Lower leg skin (tissue), 3 donors: ENCODE results near the gene GADD45G.

Source experiments
- POLR2A ChIP-seq, 2 donors: fragments of 450-650 bp; IDR thresholded peaks; one replicate each; pipeline ENCODE4 v1.6.1; 2016 to 2017; ENCODE audit warnings: antibody characterized with exemption in 2 of 2, mild to moderate bottlenecking in 1 of 2, moderate library complexity in 1 of 2
- TF ChIP-seq, protein P1 (sequence below), 3 donors: fragments of 450-650 bp; IDR thresholded peaks; one replicate each; pipeline ENCODE4 v1.5.1; 2016; ENCODE audit warnings: antibody characterized with exemption in 3 of 3, mild to moderate bottlenecking in 3 of 3, moderate library complexity in 2 of 3

DNA sequence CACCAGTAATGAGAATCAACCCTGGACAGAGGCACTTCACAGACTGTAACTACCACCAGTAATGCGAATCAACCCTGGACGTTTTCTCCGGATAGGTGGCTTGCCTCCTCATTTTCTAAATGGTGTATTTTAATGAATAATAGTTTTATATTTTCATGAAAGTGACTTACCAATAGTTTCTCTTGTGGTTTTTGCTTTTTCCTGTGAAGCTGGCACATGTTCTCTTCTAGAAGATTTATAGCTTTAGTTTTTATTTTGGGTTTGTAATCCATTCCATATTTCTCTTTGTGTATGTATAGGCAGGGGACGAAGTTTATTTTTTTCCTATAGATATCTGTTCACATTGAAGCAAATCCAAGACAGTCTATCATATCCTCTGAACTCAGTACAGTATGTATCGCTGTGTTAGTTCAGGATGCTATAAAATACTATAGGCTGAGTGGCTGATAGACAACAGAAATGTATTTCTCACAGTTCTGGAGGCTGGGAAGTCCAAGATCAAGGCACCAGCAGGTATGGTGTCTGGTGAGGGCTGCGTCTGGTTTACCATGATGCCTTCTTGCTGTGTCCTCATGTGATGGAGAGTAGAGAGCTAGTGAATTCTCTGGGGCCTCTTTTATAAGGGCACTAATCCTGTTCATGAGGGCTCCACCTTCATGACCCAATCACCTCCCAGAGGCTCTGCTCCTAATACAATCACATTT, 46.5 kb upstream of the GADD45G start:
- TF ChIP-seq, protein P1, sequence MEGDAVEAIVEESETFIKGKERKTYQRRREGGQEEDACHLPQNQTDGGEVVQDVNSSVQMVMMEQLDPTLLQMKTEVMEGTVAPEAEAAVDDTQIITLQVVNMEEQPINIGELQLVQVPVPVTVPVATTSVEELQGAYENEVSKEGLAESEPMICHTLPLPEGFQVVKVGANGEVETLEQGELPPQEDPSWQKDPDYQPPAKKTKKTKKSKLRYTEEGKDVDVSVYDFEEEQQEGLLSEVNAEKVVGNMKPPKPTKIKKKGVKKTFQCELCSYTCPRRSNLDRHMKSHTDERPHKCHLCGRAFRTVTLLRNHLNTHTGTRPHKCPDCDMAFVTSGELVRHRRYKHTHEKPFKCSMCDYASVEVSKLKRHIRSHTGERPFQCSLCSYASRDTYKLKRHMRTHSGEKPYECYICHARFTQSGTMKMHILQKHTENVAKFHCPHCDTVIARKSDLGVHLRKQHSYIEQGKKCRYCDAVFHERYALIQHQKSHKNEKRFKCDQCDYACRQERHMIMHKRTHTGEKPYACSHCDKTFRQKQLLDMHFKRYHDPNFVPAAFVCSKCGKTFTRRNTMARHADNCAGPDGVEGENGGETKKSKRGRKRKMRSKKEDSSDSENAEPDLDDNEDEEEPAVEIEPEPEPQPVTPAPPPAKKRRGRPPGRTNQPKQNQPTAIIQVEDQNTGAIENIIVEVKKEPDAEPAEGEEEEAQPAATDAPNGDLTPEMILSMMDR (IDR thresholded peaks at IDR 0.05) = no peak
- no peak for TF ChIP-seq POLR2A (IDR thresholded peaks at IDR 0.05)
